SJSA1 (cell line): ENCODE measurements around the gene AHCYL2. TPM values are rescaled to one million over a fixed set of nuclear protein-coding genes. Genes with fewer than 3 reads are reported as not detected.

Experiments
- DNase-seq, 2 experiments: peaks; one replicate each; pipeline ENCODE4 v3.0.0-alpha.2; 2015 to 2020; ENCODE audit warnings: low spot score in 2 of 2, low read depth in 1 of 2
- H3K27ac ChIP-seq: fragments of 250-450 bp; sonication (Bioruptor Pico); 2 replicates; pipeline ENCODE4 v1.5.1; 2020; ENCODE audit warnings: mild to moderate bottlenecking, moderate library complexity
- H3K27me3 ChIP-seq: fragments of 250-450 bp; sonication (Bioruptor Pico); replicated peaks from 2 replicates; pipeline ENCODE4 v1.5.1; 2020; ENCODE audit warnings: mild to moderate bottlenecking, moderate library complexity
- H3K36me3 ChIP-seq: fragments of 250-450 bp; sonication (Bioruptor Pico); 2 replicates; pipeline ENCODE4 v1.5.1; 2020; ENCODE audit warnings: mild to moderate bottlenecking
- H3K4me1 ChIP-seq: fragments of 250-450 bp; sonication (Bioruptor Pico); replicated peaks from 2 replicates; pipeline ENCODE4 v1.6.1; 2021; ENCODE audit warnings: mild to moderate bottlenecking
- H3K4me3 ChIP-seq: fragments of 250-450 bp; sonication (Bioruptor Pico); 2 replicates; pipeline ENCODE4 v1.5.1; 2020; ENCODE audit warnings: mild to moderate bottlenecking
- H3K9me3 ChIP-seq: fragments of 250-450 bp; sonication (Bioruptor Pico); replicated peaks from 2 replicates; pipeline ENCODE4 v1.5.1; 2020; ENCODE audit warnings: mild to moderate bottlenecking
- total RNA-seq: library from RNA; depleted of rRNA; stranded (reverse); fragments of >200 nt; shearing (Covaris generic); gene quantifications from 2 replicates; pipeline ENCODE4 v1.2.3, GENCODE V29; 2014

The AHCYL2 gene
- total RNA-seq, 1 experiment from 2014 or later: 10.3 TPM

DNA sequence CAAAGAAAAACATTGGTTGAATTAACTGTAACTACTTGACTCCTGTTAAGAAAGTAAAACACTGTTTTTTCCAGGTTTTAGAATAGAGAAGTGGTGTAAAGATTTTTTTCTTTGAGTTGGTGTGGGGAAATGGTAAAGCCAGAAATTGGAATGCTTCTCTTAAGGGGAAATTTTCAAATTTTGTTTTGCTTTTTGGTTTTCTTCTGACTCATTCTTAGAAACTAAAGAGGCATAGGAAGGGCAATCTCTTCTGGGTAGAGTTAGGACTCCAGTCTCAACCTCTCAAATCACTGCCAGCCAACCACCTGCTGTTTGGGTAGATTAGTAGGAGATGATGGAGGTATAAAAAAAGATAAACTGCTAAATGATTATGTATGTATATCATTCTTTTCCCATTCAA, 161.7 kb downstream of the AHCYL2 start:
- no peaks in the 10 kb centered on the region for H3K27me3 ChIP-seq
- H3K36me3 ChIP-seq: no peaks in the 10 kb centered on the region
- no peaks in the 10 kb centered on the region for H3K9me3 ChIP-seq
- H3K27ac ChIP-seq: no peak overlapping the region
- H3K4me3 ChIP-seq: no peak overlapping the region
- H3K4me1 ChIP-seq: peaks cover 5% of the 10 kb centered on the region
- no peak for DNase-seq

DNA sequence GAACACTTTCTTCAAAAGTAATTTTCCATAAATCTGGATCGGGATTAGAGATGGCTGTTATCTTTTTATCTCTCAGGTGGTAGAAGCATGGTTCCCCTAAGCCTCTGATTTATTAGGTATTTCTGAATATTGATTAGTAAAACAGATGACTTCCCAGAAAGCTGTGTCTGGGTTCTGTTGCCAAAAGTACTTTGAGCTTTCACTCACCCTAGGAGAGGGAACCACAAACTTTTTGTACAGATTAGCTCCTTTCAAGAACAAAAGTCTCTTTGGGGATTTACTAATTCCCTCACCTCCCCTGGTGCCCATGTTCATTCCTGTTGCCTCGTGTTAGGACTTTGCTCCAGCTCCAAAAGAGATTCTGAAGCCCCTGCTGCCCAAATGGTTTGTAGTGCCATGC, 162.7 kb downstream of the AHCYL2 start:
- DNase-seq: no peak
- no peaks in the 10 kb centered on the region for H3K9me3 ChIP-seq

DNA sequence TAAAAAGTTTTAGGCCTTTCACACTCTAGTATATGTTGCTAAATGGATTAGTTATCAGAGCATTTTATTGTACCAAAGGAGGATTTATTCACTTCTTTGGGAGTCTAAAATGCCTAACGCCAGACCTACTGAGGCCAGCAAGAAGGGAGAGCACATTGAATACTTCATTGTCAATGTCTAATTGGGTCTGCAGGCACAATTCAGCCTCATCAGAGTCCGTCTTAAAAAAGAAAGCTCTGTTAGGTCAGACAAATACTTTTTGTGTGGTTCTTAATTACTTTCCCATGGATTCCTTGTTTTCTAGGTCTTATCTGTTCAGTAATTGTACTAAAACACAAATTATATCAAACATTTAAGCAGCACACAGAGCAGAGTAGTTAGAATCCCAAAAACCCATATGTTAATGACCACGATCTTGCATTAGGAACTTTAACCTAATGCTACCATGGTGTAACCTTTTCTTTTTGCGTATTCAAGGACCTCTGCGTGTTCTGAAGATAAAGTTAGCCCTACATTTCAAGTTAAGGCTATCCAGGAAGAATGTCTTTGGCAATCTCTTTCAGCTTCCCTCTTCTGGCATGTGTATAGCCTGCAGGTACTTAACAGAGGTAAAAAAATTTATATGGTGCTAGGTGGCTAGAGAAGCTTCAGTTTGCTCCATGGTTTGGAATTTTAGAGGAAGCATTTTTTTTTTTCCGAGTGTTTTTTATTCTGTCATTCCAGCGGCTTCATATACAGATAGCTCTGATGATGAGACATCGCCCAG, 163.7 kb downstream of the AHCYL2 start:
- no peak overlapping the region for H3K27ac ChIP-seq
- no peak overlapping the region for H3K4me3 ChIP-seq
- DNase-seq: no peak
- H3K9me3 ChIP-seq: no peaks in the 10 kb centered on the region
- H3K27me3 ChIP-seq: no peaks in the 10 kb centered on the region
- H3K36me3 ChIP-seq: no peaks in the 10 kb centered on the region
- H3K4me1 ChIP-seq: peaks cover 5% of the 10 kb centered on the region

More for the DNA sequence above, 162.7 kb downstream of the AHCYL2 start:
- Histone ChIP-seq H3K27me3 (no peaks in the 10 kb centered on the region), H3K36me3 (no peaks in the 10 kb centered on the region), H3K27ac (no peak overlapping the region), H3K4me1 (peaks cover 5% of the 10 kb centered on the region), H3K4me3 (no peak overlapping the region)

DNA sequence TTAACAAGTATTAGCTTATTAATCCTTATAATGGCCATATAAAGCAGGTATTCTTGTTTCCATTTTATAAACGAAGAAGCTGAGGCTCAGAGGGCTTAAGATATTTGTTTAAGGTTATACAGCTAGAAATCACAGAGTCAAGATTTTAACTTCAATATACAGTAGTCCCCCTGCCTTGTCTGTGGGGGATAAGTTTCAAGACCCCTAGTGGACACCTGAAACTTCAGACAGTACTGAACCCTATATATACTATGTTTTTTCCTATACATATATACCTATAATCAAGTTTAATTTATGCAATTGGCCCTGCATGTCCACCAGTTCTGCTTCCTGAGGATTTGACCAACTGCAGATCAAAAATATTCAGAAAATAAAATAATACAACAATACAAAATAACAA, 165.0 kb downstream of the AHCYL2 start:
- Histone ChIP-seq H3K4me1 (peaks cover 5% of the 10 kb centered on the region), H3K27ac (no peak overlapping the region)

DNA sequence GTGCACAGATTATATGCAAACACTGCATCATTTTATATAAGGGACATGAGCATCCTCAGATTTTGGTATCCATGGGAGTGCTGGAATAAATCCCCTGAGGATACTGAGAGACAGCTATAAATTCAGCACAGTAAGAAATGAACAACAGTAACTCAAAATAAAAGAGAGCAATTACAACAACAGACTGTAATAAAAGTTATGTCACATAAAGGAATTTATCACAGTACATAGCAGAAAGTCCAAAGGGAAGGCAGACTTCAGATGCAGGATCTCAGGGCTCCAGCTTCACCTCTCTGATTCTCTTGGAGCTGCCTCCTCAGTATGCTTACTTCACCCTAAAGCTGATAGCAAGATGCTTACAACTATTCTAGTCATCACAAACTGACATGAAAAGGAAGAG, 165.5 kb downstream of the AHCYL2 start:
- H3K36me3 ChIP-seq: no peaks in the 10 kb centered on the region
- DNase-seq: no peak
- H3K4me3 ChIP-seq: no peak overlapping the region
- H3K4me1 ChIP-seq: peaks cover 2% of the 10 kb centered on the region
- H3K27me3 ChIP-seq: no peaks in the 10 kb centered on the region
- H3K27ac ChIP-seq: no peak overlapping the region
- H3K9me3 ChIP-seq: no peaks in the 10 kb centered on the region

More for the DNA sequence above, 165.0 kb downstream of the AHCYL2 start:
- no peak for DNase-seq
- H3K9me3 ChIP-seq: no peaks in the 10 kb centered on the region
- no peaks in the 10 kb centered on the region for H3K27me3 ChIP-seq
- H3K36me3 ChIP-seq: no peaks in the 10 kb centered on the region
- no peak overlapping the region for H3K4me3 ChIP-seq

DNA sequence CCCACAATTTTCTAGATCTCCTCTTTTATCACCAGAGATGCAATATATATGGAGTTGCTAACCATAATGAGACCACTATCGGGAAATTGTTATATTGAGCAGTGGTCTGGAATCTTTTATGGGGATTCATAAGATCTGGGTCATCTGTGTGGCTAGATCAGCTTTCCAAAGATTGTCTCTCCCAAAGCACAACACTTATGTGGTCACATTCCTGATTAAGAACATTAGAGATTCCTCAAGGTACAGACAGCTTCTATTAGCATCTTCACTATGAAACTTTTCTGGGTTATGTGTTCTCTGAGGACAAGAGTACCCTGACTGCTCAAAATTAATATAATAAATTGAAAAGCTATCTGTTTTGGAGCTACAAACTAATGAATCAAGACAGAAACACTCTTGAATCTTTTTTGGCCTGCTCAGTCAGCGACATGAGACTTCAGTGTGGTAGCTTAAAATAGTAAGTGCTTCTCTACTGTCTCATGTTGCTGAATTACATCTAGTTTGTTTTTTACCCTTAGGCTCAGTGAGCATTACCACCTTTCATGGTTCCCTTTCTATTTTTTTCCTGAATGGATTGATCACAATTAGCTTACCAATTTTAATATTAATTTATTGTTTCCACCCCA, 166.8 kb downstream of the AHCYL2 start:
- no peaks in the 10 kb centered on the region for H3K9me3 ChIP-seq
- no peaks in the 10 kb centered on the region for H3K4me1 ChIP-seq
- H3K27me3 ChIP-seq: no peaks in the 10 kb centered on the region
- DNase-seq: no peak
- H3K27ac ChIP-seq: no peak overlapping the region
- no peaks in the 10 kb centered on the region for H3K36me3 ChIP-seq
- no peak overlapping the region for H3K4me3 ChIP-seq

DNA sequence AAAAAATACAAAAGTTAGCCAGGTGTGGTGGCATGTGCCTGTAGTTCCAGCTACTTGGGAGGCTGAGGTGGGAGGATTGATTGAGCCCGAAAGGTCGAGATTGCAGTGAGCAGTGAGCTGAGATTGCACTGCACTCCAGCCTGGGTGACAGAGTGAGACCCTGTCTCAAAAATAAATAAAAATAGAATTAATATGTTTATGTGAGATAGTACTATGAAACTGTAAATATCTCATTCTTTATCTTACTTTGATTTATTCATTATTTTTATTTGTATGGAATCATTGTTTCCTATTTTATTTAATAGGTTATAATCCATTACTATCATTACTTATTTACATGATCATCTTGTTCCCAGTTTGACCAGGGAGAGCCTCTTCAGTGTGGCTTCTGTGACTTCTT, 168.4 kb downstream of the AHCYL2 start:
- Histone ChIP-seq H3K27me3 (no peaks in the 10 kb centered on the region), H3K36me3 (no peaks in the 10 kb centered on the region), H3K27ac (no peak overlapping the region), H3K9me3 (no peaks in the 10 kb centered on the region), H3K4me3 (no peak overlapping the region), H3K4me1 (no peaks in the 10 kb centered on the region)
- no peak for DNase-seq

DNA sequence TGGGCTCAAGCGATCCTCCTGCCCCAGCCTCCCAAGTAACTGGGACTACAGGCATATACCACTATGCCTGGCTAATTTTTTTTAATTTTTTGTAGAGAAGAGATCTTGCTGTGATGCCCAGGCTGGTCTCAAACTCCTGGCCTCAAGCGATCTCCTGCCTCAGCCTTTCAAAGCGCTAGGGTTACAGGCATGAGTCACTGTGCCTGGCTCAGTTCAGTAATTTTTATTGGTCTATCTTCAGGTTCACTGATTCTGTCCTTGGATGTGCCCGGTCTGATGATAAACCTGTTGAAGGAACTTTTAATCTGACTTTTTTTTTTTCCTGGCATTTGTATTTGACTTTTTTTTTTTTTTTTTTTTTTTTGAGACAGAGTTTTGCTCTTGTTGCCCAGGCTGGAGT, 169.3 kb downstream of the AHCYL2 start:
- Histone ChIP-seq H3K27me3 (no peaks in the 10 kb centered on the region), H3K36me3 (no peaks in the 10 kb centered on the region), H3K4me3 (no peak overlapping the region), H3K4me1 (no peaks in the 10 kb centered on the region), H3K27ac (no peak overlapping the region), H3K9me3 (no peaks in the 10 kb centered on the region)
- no peak for DNase-seq

DNA sequence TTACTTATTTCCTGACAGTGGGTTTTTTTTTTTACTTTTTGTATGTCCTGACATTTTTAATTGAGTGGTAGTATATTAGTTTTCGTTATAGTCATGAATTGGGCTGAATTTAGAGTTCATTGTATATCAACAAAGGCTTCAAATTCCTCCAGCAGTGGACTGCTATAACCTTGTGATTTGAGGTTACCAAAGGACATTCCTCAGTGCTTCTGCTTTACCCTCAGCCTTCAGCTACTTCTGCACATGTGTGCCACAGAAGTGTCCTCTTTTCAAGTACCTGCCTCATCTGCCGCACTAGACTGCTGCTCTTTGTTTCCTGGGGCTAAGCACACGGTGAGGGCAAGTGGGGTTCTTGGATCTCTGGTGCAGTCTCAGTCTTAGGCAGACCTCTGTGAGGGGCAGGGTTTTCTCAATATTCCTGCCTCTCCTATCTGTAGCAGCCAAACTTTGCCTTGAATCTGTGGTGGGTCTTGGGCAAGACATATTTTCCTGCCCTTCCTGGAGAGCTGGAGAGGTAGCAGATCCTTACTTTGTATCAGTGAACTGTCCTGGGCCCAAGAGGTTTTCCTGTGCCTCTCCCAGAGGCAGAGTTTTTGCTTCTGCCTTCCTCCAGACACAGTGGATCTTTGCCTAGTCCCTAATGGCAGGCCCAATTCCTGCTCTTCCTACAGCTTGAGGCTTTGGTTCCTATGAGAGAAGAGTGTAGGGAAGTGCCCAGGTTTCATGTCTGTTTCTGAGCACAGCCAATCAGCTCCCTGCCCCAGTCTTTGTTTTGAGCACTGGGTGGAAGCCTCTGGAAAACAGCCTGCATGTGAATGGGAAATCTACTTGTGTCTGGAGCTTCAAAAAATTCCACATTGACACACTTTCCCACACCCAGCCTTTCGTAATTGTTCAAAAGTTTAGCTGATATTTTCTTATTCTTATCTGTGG, 170.4 kb downstream of the AHCYL2 start:
- Histone ChIP-seq H3K36me3 (no peaks in the 10 kb centered on the region), H3K27me3 (no peaks in the 10 kb centered on the region), H3K27ac (no peak overlapping the region), H3K4me3 (no peak overlapping the region), H3K4me1 (no peaks in the 10 kb centered on the region), H3K9me3 (no peaks in the 10 kb centered on the region)
- DNase-seq: no peak

DNA sequence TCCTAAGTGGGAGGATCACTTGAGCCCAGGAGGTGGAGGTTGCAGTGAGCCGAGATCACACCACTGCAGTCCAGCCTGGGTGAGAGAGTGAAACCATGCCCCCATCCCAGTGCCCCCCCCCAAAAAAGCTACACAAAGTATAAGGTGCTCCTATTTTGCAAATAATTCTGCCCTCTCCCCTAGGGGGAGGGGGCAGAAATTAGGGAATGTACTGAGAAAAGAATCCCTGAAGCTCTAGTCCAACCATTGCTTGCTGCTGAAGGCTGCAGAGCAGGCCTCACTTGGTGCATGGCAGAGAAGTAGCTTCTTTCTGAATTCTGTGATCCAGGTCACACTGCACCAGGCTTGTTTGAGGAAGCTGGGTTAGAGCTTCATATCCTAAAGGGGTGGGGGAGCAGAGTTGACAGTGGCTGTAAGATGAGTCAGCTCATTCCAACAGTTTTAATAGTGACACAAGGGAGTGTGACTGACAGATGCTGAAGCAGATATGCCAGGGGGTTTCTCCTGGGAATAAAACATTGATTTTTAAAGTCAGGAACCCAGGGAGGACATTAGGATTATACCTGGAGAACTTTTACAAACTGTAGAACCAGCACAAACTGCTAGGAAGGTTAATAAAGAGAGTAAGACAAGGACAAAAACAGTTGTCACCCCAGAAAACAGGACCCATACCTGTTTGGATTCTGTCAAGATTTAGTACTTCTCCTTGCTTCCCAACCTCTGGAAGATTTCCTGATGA, 176.6 kb downstream of the AHCYL2 start:
- H3K4me3 ChIP-seq: no peak overlapping the region
- H3K4me1 ChIP-seq: peaks cover 11% of the 10 kb centered on the region
- H3K27ac ChIP-seq: no peak overlapping the region; the same call in 1 of the 2 replicates
- DNase-seq: no peak
- H3K27me3 ChIP-seq: no peaks in the 10 kb centered on the region
- no peaks in the 10 kb centered on the region for H3K36me3 ChIP-seq
- H3K9me3 ChIP-seq: no peaks in the 10 kb centered on the region

DNA sequence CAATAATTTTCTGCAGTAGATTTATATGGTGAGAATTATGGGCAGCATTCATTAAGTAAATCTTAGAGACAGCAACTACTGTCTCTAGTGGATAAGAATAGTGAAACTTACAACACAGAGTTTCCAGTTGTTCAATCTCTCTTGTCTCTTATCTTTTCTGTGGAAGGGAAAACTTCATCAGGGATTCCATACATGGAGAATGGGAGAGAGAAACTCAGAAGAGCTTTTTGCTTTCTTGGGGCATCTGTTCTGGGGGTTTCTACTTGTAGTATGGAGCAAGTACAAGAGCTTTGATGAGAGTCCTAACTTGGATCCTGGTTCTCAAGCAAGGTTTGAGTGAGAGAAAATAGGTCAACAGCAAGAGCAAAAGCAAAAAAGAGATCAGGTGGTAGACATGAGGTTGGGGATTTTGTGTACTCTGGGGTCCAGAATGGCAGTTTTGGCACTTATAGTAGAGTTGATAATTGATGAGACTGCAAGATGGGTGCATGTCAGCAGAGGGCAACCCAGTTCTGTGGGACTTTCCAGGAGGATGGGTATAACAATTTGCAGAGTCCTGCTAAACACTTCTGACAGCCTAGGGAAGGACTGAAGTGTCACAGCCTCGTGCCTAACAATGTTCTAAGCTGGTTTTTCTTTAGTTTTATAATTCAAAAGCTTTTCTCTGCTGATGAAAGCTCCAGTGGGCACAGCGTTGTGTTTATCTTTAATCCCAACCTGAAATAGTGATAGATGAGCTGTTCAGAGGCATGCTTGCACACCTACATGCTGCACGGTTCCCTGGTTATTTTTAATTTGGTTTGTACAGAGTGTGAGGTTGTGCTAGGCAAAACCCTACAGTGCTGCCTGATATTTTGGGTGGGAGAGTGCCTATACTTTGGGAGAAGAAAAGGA, 177.4 kb downstream of the AHCYL2 start:
- Histone ChIP-seq H3K27me3 (no peaks in the 10 kb centered on the region), H3K4me3 (no peak overlapping the region), H3K4me1 (peaks cover 11% of the 10 kb centered on the region), H3K9me3 (no peaks in the 10 kb centered on the region), H3K27ac (no peak overlapping the region; the same call in 1 of the 2 replicates), H3K36me3 (no peaks in the 10 kb centered on the region)
- no peak for DNase-seq

DNA sequence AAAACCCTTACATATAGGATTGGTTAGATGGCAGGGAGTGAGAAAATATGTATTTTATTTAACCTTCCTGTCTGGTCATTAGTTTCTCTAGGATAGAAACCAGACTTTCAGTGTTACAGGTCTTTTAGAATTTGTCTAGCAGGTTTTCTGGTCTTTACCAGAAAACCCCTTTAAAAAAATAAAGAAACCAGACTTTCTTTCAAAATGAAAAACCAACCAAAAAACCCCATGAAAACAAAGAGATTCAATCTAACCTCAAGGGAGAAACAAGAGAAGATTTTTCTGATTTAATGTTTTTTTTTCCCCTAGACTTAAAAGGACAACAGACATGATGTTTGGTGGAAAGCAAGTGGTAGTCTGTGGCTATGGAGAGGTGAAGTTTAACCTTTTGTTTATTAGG, 180.7 kb downstream of the AHCYL2 start:
- Histone ChIP-seq H3K27ac (no peak overlapping the region), H3K4me1 (peaks cover 11% of the 10 kb centered on the region), H3K9me3 (no peaks in the 10 kb centered on the region), H3K27me3 (no peaks in the 10 kb centered on the region), H3K4me3 (no peak overlapping the region), H3K36me3 (no peaks in the 10 kb centered on the region)
- DNase-seq: no peak
